GM23248 (cell line): ENCODE data around the gene TRMT44.

Experiments used
- EZH2 ChIP-seq: fragments of 200-600 bp; sonication (generic); IDR thresholded peaks from 2 replicates; pipeline ENCODE4 v1.6.1; 2018; ENCODE audit warnings: antibody characterized with exemption, mild to moderate bottlenecking; ENCODE audit not compliant: insufficient read depth, poor library complexity, severe bottlenecking
- EZH2phosphoT487 ChIP-seq: fragments of 200-600 bp; sonication (generic); IDR thresholded peaks from 2 replicates; pipeline ENCODE4 v1.6.1; 2018; ENCODE audit warnings: antibody characterized with exemption, moderate library complexity, mild to moderate bottlenecking, low read depth; ENCODE audit not compliant: insufficient read depth

DNA sequence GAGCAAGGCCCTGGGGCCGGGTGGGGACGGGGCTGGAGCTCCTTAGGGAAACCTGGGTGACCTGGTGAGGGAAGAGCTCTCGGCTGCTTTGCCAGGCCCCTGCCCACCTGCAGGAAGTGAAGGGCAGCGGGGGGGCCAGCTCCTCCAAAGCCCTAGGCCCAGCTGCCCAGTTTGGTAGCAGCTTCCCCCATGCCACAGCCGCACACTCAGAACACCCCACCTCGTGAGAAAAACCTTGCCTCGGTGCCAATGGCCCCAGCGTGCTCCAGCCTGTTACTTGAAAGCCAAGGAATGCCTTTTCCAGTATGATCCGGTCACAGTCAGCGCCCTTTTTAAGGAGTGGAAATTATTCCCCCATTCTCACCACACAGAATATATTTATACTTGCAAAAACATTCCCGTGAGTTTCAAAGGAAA lies 38.4 kb upstream of the TRMT44 start:
- TF ChIP-seq EZH2, result no peak
- no peak for TF ChIP-seq EZH2phosphoT487
